ENCODE measurements around the gene NOP53. TPM values are rescaled to one million over a fixed set of nuclear protein-coding genes. Genes with fewer than 3 reads are reported as not detected.
"Not testable (repeated sequence)": the region's sequence is repeated elsewhere in the genome, so short reads cannot be mapped to it uniquely, and the experiment has no call there.

The NOP53 gene
- total and polyA plus RNA-seq, 2 of the 4 experiments (the other 2 are of a cell fraction) = 59.5 to 83.2 TPM

DNA sequence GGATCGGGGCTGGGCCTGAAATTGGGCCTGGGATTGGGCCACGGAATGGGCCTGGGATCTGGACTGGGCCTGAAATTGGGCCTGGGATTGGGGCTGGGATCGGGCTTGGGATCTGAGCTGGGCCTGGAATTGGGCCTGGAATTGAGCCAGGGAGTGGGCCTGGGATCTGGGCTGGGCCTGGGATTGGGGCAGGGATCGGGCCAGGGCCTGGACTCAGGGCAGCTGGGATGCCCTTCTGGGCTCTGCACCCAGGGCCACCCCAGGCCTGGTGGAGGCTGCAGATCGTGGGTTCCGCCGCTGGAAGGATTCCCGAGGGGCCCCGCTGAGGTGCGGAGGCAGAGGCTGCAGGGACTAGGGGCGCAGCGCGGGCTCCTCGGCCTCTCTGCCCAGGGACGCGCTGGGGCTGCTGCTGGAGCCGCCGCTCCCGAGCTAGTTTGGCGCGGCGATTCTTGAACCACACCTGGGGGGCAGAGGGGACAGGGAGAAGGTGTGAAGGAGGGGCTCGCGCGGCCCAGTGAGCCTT is 57.2 kb downstream of the NOP53 start:
- H3K27ac ChIP-seq (ENCODE audit: insufficient read depth, low read length) = no peak overlapping the region
- intact Hi-C loops (cut with micrococcal nuclease) (no loop called here), in situ Hi-C loops (cut with MboI; ENCODE audit: low sequenced_read_pairs) (no loop called here), dilution Hi-C loops (cut with HindIII; ENCODE audit: low sequenced_read_pairs, unreplicated experiment) (no loop called here)
- no peak for DNase-seq
- no peak overlapping the region for H3K9ac ChIP-seq (ENCODE audit: low read depth, low read length)
- ChIA-PET CTCF (no interaction called here), POLR2A (ENCODE audit: unreplicated experiment) (no interaction called here)
- no TSS peak for BruUV-seq (replicated peaks)
- no peaks in the 10 kb centered on the region for H3K79me1 ChIP-seq (ENCODE audit: low read depth in 1 of 2, low read length in 2 of 2)
- ATAC-seq (ENCODE audit: low read depth) = no peak
- no peak overlapping the region for H4K8ac ChIP-seq (ENCODE audit: low read depth in 2 of 2, low read length in 2 of 2)
- H4K5ac ChIP-seq (ENCODE audit: low read depth, low read length) = no peak overlapping the region
- H2BK15ac ChIP-seq (ENCODE audit: low read depth, low read length) = no peak overlapping the region
- no peak overlapping the region for H2BK120ac ChIP-seq (ENCODE audit: low read depth, low read length)
- no peak overlapping the region for H3K18ac ChIP-seq (ENCODE audit: low read depth, low read length)
- no peaks in the 10 kb centered on the region; the same call in 1 of the 2 replicates for H4K20me1 ChIP-seq (ENCODE audit: insufficient read depth, low read length)
- H3K56ac ChIP-seq (ENCODE audit: extremely low read depth, insufficient read depth, low read length) = no peak overlapping the region
- H3K4me1 ChIP-seq (ENCODE audit: control insufficient read depth, insufficient read depth, low read length) = no peaks in the 10 kb centered on the region
- no peak overlapping the region for H2AK5ac ChIP-seq (ENCODE audit: low read depth, low read length)
- no peak overlapping the region for H2AFZ ChIP-seq (replicated peaks; ENCODE audit: low read length, poor library complexity)
- no peak overlapping the region for H3K14ac ChIP-seq (replicated peaks; ENCODE audit: low read depth, low read length)
- H3K36me3 ChIP-seq (ENCODE audit: control insufficient read depth, insufficient read depth, low read length) = no peaks in the 10 kb centered on the region
- TF ChIP-seq MAFK (IDR thresholded peaks at IDR 0.05; ENCODE audit: low read depth, low read length) (no peak), RFX5 (IDR thresholded peaks at IDR 0.05; ENCODE audit: low read depth, low read length) (no peak), RAD21 (IDR thresholded peaks at IDR 0.05; ENCODE audit: low read length) (no peak), POLR2A (IDR thresholded peaks at IDR 0.05; ENCODE audit: low read depth, low read length) (no peak), BHLHE40 (IDR thresholded peaks at IDR 0.05; ENCODE audit: low read depth, low read length) (no peak), SMC3 (IDR thresholded peaks at IDR 0.05; ENCODE audit: low read depth, low read length) (no peak)
- TF ChIP-seq, protein P1, sequence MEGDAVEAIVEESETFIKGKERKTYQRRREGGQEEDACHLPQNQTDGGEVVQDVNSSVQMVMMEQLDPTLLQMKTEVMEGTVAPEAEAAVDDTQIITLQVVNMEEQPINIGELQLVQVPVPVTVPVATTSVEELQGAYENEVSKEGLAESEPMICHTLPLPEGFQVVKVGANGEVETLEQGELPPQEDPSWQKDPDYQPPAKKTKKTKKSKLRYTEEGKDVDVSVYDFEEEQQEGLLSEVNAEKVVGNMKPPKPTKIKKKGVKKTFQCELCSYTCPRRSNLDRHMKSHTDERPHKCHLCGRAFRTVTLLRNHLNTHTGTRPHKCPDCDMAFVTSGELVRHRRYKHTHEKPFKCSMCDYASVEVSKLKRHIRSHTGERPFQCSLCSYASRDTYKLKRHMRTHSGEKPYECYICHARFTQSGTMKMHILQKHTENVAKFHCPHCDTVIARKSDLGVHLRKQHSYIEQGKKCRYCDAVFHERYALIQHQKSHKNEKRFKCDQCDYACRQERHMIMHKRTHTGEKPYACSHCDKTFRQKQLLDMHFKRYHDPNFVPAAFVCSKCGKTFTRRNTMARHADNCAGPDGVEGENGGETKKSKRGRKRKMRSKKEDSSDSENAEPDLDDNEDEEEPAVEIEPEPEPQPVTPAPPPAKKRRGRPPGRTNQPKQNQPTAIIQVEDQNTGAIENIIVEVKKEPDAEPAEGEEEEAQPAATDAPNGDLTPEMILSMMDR (conservative IDR thresholded peaks at IDR 0.05; ENCODE audit: low read depth, low read length) = no peak
- H3K9me3 ChIP-seq (ENCODE audit: control insufficient read depth, insufficient read depth, low read length) = no peaks in the 10 kb centered on the region
- no peak overlapping the region for H3K4me3 ChIP-seq (ENCODE audit: insufficient read depth, low read depth, low read length)
- no peak overlapping the region for H3K4me2 ChIP-seq (ENCODE audit: low read depth, low read length)
- H3K27me3 ChIP-seq (ENCODE audit: control insufficient read depth, insufficient read depth, low read length) = peaks cover 7% of the 10 kb centered on the region
- H2AK9ac ChIP-seq (replicated peaks; ENCODE audit: low read depth, low read length, poor library complexity) = peak overlapping the region; percentile 50
- H4K91ac ChIP-seq (ENCODE audit: insufficient read depth, low read depth, low read length) = no peak overlapping the region
- 89% methylated on average over 2 of the region's 25 CpGs; no CpG with 5 or more reads in 1 of the 2 experiments for WGBS, 2 experiments (ENCODE audit: extremely low coverage in 2 of 2, insufficient read length in 1 of 2)
- no peak overlapping the region for H3K23ac ChIP-seq (ENCODE audit: low read depth, low read length)
- no peak overlapping the region for H2BK5ac ChIP-seq (ENCODE audit: low read depth, low read length, poor library complexity, severe bottlenecking)
- H3K4ac ChIP-seq (ENCODE audit: low read depth, low read length) = no peak overlapping the region
- no peaks in the 10 kb centered on the region for H3K9me1 ChIP-seq (ENCODE audit: insufficient read depth, low read length)
- no peak overlapping the region for H2BK20ac ChIP-seq (ENCODE audit: low read depth, low read length)

DNA sequence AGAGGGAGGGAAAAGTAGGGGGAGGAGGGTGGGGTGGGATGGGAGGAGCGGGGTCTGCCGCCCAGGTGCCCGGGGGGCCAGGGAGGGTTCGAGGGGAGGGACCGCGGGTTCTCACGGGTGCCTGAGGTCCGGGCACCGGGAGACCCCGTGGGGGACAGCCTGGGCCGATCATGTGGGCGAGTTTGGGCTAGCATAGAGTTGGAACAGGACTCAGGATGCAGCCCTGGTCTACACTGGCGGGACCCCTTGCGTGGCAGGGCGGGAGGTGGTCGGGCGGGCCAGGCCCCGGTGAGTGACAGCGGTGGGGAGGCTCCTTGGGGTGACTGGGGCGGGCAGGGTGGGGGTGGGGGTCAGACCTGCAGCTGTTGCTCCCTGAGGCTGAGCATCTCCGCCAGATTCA is 57.8 kb downstream of the NOP53 start:
- H2BK120ac ChIP-seq (ENCODE audit: low read depth, low read length); in situ Hi-C loops (cut with MboI; ENCODE audit: low sequenced_read_pairs); H3K14ac ChIP-seq (replicated peaks; ENCODE audit: low read depth, low read length); H3K79me1 ChIP-seq (ENCODE audit: low read depth in 1 of 2, low read length in 2 of 2); H3K27me3 ChIP-seq (ENCODE audit: control insufficient read depth, insufficient read depth, low read length); H2AFZ ChIP-seq (replicated peaks; ENCODE audit: low read length, poor library complexity); H4K8ac ChIP-seq (ENCODE audit: low read depth in 2 of 2, low read length in 2 of 2); H3K9me3 ChIP-seq (ENCODE audit: control insufficient read depth, insufficient read depth, low read length); POLR2A ChIA-PET (ENCODE audit: unreplicated experiment); H2BK15ac ChIP-seq (ENCODE audit: low read depth, low read length); H3K4me3 ChIP-seq (ENCODE audit: insufficient read depth, low read depth, low read length); intact Hi-C loops (cut with micrococcal nuclease); H3K4ac ChIP-seq (ENCODE audit: low read depth, low read length); dilution Hi-C loops (cut with HindIII; ENCODE audit: low sequenced_read_pairs, unreplicated experiment); H4K91ac ChIP-seq (ENCODE audit: insufficient read depth, low read depth, low read length); H3K4me1 ChIP-seq (ENCODE audit: control insufficient read depth, insufficient read depth, low read length); H3K18ac ChIP-seq (ENCODE audit: low read depth, low read length); H3K4me2 ChIP-seq (ENCODE audit: low read depth, low read length); DNase-seq; H2AK5ac ChIP-seq (ENCODE audit: low read depth, low read length); H4K5ac ChIP-seq (ENCODE audit: low read depth, low read length); H2AK9ac ChIP-seq (replicated peaks; ENCODE audit: low read depth, low read length, poor library complexity); H3K36me3 ChIP-seq (ENCODE audit: control insufficient read depth, insufficient read depth, low read length); BruUV-seq (replicated peaks); CTCF ChIA-PET; ATAC-seq (ENCODE audit: low read depth); H3K23ac ChIP-seq (ENCODE audit: low read depth, low read length); H3K9me1 ChIP-seq (ENCODE audit: insufficient read depth, low read length); H4K20me1 ChIP-seq (ENCODE audit: insufficient read depth, low read length); H3K56ac ChIP-seq (ENCODE audit: extremely low read depth, insufficient read depth, low read length); H2BK5ac ChIP-seq (ENCODE audit: low read depth, low read length, poor library complexity, severe bottlenecking); H3K27ac ChIP-seq (ENCODE audit: insufficient read depth, low read length); H2BK20ac ChIP-seq (ENCODE audit: low read depth, low read length); H3K9ac ChIP-seq (ENCODE audit: low read depth, low read length): not testable (repeated sequence)
- WGBS, 2 experiments (ENCODE audit: extremely low coverage in 2 of 2, insufficient read length in 1 of 2) = no CpG with 5 or more reads among the region's 21 CpGs

Data from IMR-90 (cell line).